NCI-H187 treated with DMSO at 0.1 percent for 48 hours (cell line): ENCODE measurements around the gene EXOC7.

Experiments
- DNase-seq: peaks from one replicate; lab custom pipeline; 2025; lab: John Stamatoyannopoulos, UW

Gene EXOC7

DNA sequence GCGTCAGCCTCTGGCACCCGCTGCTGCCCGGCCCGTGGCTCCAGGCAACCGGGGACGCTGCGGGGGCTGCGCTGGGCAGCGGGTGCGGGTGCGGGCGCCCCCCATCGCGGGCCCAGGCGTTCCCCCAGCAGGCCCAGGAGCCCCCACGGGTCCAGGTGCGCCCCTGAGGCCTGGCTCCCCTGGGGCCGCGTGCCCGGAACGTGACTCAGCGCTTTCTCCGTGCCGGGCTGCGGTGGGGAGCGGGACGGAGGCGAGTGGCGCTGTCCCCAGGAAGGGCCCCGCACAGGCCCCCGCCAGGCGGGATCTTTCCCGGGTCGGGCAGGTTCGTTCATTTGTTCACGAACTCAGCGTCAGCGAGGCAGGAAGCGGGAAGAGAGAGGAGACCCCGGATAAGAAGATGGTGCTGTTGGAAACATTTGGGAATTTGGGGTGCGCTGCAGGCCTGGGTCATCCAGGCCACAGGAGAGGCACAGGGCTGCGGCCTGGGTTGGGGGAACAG, 18.4 kb upstream of the EXOC7 start:
- no peak for DNase-seq

DNA sequence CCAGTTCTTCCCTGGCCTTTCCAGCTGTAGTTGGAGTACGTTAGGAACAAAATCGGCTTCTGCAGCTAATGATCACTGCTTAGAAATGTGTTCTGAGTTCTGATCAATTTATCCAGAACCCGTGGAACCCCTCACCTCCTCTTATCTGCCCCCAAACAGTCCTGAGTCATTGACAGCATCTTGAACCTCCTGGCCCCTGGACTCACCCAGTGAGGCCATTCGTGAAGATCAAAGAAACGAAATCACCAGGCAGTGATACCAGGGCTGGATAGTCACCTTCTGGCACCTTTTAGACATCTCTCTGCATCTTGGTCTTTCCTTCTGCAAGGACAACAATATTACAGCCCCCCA, 17.0 kb upstream of the EXOC7 start:
- DNase-seq = no peak

DNA sequence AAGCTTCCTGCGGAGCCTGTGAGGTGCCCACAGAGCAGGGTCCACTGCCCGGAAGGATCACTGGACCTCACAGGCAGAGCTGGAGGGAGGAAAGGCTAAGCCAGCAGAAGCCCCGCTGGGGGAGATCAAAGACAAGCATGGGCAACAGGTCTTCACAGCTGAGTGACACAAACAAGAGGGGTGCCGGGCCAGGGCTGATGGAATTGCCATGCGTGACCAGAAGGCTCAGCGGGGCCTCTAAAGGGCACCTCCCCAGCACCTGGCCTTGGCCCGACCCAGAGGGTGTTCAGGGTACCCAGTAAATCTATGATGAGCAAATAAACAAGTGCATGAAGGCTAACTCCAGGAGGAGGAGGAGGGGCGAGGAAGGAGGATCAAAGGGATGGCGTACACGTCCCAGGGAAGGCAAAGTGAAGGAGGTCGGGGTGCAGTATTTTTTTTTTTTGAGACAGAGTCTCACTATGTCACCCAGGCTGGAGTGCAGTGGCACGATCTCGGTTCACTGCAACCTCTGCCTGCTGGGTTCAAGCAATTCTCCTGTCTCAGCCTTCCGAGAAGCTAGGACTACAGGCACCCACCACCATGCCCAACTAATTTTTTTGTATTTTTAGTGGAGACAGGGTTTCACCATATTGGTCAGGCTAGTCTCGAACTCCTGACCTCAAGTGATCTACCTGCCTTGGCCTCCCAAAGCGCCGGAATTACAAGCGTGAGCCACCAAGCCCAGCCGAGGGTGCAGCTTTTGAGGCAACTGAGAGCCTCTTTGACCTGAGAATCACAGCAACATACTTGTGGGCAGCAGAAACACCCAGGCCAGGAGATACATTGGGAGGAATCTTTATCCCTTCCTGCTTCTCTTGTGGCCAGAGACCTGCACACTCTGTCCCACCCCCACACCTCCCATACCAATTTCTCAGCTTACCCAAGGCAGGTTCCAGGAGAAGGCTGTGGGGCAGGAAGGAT, 16.1 kb upstream of the EXOC7 start:
- DNase-seq = no peak

DNA sequence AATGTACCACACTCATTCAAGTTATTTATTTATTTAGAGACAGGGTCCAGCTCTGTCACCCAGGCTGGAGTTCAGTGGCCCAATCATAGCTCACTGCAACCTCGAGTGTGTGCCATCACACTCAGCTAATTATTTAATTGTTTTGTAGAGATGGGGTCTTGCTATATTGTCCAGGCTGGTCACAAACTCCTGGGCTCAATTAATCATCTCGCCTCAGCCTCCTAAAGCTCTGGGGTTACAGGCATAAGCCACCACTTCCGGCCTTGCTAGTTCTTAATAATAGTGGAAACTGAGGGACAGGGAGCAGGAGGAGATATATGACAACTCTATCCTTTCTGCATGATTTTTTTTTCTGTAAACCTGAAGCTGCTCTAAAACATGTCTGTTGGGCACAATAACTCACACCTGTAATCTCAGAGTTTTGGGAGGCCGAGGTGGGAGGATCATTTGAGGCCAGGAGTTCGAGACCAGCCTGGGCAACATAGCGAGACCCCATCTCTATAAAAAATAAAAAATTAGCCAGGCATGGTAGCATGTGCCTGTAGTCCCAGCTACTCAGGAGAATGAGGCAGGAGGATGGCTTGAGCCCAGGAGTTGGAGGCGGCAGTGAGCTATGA, 11.7 kb upstream of the EXOC7 start:
- no peak for DNase-seq

DNA sequence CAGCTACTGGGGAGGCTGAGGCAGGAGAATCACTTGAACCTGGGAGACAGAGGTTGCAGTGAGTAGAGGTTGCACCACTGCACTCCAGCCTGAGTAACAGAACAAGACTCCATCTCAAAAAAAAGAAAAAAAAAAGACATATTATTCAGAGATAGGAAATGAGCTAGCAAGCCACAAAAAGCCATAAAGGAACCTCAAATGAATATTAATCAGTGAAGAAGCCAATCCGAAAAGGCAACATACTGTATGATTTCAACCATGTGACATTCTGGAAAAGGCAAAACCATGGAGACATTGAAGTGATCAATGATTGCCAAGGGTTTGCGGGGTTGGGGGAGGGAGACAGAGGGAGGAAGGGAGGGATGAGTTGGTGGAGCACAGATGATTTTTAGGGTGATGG, 8.4 kb upstream of the EXOC7 start:
- DNase-seq = no peak

DNA sequence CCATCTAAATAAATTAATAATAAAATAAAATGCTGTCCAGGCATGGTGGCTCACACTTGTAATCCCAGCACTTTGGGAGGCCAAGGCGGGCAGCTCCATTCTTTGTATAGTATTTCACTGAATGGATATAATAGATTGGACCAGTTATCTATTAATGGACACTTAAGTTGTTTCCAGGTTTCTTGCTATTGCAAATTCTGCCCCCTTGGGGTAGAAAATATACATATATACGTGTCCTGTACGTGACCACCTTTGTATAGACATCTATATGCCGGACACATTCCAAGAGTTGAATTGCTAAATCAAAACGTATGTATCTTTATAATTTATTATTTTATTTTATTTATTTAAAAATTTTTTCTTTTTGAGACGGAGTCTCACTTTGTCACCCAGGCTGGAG, 3.9 kb upstream of the EXOC7 start:
- no peak for DNase-seq

DNA sequence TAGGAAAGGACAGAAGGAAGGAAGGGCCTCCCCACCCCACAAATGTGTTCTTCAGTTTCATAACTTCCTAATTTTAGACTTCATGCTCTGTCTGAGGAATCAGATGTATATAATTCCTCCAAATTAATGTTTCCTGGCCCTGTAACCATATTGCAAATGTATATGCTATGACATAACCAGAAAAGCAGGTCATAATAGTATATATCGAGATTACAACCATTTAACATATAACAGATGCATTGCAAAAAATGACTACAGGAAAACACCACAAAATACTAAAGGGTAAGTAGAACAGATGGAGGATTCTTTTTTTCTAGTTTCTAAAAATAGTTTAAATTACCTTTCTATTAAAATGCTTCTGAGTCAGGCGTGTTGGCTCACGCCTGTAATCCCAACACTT, 3.1 kb upstream of the EXOC7 start:
- DNase-seq = no peak

DNA sequence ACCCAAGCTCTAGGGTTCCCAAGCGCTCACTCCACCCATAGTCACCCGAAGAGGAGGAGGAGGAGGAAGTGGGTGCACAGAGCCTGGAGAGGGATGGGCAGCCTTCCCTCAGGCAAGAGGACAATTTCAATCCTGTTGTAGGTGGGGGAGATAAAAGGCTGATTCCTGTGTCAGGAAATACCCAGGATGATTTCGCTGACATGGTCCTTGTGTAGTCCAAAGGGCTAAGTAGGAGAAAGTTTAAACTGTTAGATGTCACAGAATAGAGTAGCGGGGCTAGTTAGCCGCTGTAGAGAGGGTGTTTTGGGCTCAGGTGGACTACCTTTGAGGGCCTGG, 1.3 kb upstream of the EXOC7 start:
- no peak for DNase-seq

DNA sequence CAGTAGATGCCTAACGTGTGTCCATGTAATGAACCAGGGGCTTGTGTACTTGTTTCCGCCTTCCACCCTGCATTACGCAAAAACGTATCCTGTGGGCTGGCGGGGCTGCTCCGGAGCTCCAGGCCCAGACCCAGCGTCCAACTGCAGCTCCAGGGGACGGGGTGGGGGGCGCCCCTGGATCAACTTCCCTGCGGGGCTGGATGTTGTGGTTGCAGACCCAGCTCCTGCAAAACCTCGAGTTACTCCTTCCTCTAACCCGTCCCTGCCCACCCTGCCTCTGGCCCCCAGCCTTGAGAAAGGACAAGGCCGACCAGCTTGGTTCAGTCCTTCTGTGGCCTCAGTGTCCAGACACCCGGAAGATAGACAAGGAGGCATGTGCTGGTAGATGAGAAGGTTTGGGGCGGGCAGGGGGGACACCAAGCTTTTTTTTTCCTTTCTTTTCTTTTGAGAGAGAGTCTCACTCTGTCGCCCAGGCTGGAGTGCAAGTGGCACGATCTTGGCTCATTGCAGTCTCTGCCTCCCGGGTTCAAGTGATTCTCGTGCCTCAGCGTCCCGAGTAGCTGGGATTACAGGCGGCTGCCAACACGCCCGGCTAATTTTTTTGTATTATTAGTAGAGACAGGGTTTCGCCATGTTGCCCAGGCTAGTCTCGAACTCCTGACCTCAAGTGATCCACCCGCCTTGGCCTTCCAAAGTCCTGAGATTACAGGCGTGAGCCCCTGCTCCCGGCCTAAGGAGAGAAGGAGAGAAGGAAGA, 731 bp upstream of the EXOC7 start:
- DNase-seq = no peak

DNA sequence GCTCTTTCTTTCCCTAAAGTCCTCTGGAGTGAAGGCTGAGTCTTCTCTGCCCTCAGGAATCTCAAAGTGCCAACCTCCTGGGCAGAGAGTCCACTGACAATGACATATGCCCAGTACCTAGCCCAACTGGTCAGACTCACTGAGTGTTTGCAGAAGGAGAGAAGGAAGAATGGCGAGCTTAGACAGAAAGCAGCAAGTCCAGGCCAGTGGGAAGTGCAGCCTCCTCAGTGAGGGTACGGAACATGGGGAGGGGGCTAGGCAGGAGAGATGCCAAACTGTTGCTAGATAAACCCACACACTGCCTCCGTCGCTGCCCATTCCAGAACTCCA, 678 bp downstream of the EXOC7 start:
- no peak for DNase-seq

DNA sequence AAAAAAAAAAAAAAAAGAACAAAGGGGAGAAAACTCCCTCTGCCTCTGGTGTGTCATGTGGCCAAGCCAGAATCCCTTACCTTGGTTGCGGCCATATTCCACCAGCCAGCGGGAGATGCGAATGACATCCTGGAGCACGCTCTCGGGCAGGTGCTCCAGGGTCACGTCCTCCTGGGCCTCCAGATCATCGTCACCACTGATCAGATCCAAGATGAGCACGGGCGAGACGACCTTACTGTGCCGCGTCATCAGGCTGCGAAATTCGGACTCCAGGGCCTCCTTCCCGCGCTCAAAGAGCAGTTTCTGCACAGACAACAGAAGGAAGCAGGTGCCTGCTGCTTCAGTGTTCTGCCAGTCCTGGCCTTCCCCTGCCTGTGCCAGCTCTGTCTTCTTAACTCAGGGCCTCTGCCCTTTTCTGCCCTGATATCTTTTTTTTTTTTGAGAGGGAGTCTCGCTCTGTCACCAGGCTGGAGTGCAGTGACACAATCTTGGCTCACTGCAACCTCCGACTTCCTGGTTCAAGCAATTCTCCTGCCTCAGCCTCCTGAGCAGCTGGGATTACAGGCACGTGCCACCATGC, 5.8 kb downstream of the EXOC7 start:
- DNase-seq = no peak

DNA sequence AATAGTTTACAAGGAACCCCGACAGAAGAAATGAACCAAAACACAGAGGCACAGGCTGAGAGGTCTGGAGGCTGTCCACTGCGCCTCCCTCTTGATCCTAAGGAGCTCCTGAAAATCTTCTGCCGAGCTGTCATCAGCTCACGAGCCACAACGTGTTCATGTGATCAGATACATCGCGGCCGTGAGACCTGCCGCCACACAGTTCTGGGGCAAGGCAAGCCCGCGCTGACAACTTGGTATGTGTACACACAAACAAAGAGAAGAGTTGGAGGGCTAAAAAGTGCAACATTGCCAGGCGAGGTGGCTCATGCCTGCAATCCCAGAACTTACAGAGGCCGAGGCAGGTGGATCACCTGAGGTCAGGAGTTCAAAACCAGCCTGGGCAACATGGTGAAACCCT, 7.6 kb downstream of the EXOC7 start:
- DNase-seq = no peak

DNA sequence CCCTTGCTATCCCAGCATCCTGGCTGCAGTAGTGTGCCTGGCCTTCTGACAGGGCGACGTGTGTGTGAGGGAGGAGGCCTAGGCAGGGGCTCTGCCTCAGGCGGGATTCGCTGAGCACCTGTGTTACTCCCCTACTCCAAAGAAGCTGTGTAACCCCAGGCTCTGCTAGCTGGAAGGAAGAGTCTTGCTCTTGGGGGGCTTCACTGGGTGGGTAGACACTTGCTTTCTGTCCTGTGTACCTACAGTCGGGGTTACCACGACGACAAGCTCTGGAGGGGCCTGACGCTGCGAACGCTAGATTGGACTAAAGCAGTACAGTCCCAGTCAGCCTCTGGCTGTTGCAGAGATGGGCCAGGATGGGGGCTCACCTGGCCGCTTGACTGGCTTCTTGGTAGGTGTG, 9.5 kb downstream of the EXOC7 start:
- DNase-seq = no peak

DNA sequence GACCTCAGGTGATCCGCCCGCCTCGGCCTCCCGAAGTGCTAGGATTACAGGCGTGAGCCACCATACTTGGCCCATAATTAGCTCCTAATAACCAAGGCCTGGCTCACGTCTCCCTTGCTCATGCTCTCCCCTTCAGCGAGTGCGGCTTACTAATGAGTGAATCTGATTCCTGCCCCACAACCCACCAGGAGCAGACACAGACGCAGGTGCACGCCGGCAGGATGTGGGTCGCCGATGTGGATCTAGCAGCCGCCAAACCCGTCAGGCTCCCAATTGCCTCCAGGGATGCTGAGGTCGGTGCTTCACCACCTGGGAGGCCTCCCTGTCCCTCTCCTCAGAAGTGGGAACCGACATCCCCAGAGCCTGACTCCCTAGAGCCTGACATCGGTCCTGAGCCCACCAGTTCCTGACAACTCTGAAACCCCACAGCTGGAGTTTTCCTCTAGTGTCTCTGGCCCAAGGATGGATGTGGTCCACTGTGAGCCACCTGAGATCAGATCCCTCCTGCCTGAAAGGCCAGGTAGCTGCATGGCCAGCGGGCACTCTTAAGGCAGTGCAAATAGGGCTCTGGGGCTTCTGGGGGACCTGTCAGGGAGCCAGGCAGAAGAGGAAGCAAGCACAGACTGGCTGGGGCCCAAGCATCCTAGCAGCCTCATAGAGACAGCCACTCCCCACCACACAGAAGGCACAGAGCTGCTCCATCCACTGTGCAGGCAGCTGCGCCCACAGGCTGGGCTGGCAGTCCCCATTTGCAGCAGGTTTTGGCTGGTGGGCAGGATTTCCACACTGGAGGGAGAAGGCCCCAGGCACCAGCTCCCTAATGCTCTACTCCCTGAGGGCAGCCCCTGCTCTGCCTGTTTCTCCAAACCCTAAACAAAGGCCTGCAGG, 10.8 kb downstream of the EXOC7 start:
- no peak for DNase-seq

DNA sequence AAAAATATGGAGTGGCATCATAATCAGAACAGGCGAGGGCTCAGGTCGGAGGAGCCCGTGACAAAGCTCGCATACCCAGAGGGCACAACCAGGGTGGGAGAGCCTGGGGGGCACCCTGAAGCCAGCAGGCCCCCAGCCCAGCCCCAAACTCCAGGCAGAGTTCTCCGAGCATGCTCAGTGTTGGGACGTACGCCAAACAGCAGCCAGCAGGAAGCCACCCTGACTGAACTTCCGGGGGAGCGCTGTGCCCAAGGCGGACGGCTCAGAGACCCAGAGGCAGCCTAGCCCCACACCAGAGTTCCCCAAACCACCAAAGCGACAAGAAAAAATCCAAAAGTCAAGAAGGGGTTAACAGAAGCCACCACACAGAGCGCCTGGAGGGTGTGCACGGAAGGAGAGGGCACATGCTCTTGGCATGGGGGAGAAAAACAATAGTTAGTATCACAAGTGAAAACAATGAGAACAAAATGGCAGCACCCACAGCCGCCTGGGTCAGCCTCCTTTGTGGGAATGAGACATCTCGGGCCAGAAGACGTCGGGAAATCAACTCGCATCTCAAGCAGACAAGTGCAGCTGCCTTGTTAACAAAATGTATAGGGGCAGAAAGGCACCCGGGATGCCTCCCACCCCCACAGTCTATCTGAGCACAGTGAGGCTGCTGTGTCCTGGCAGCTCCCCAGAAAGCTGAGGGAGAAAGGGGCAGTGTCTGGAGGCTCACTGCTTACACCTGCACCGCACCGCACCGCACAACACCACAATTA, 11.9 kb downstream of the EXOC7 start:
- no peak for DNase-seq

DNA sequence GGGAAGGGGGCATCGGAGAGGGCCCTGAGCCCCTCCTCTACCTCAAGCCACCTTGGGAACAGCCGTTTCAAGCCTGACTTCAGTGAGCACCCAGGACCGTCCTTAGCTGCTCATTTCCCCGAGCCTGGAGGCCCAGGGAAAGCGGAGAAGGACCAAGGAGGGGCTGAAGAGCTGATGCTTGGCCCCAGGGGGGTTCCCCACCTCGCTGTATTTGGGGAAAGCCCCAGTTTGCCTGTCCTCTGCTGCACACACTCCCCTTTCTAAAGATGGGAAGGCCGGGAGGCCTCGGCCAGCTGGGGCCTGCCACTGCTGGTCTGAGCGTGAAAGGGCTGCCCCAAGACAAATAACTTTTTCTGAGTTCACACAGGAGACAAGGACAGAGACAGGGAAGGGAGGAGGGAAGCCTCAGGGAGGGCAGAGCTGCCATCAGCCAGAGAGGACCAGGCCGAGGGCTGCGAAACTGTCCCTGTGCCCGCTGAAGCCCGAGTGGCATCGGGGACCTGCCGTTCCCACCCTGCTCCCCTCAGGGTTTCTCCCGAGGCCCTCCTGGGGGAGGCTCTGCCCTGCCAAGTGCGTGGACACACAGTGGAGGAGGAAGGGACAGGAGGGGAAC, 13.0 kb downstream of the EXOC7 start:
- no peak for DNase-seq

DNA sequence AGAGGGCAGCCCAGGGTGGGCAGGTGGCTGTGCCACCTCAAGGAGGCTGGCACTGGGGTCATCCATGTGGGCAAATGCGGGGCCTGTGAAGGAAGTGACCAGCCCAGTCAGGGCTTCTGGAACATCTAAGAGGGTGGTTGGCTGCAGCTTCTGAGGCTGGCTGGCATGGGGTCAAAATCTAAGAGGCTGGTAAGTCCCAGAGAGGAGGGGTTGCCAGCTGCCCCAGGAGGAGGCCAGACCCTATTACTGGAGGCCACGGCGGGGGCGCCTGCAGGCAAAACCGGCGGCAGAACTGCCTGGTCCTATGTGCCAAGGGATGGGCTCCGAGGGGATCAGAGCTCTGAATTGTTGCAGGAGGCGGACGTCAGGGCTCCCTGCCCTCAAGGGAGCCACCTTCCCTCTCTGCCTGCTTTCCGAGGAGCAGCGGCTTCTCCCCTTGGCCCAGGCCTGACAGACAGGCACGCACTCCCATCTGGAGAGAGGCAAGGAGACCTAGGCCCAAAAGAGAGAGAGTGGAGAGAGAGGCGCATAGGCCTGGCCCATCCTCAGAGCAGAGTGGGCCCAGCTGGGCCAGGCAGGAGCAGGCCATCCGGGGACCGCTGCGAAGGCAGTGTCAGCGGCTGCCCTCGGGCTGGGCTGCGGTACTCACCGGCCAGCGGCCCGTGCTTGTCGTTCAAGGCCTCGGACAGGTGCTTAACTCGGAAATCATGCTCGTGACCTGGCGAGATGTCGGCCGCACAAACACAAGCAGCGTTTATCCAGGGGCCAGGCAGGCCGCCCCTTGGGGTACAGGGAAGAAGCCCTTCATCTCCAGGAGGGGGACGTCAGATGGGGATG, 13.7 kb downstream of the EXOC7 start:
- no peak for DNase-seq

DNA sequence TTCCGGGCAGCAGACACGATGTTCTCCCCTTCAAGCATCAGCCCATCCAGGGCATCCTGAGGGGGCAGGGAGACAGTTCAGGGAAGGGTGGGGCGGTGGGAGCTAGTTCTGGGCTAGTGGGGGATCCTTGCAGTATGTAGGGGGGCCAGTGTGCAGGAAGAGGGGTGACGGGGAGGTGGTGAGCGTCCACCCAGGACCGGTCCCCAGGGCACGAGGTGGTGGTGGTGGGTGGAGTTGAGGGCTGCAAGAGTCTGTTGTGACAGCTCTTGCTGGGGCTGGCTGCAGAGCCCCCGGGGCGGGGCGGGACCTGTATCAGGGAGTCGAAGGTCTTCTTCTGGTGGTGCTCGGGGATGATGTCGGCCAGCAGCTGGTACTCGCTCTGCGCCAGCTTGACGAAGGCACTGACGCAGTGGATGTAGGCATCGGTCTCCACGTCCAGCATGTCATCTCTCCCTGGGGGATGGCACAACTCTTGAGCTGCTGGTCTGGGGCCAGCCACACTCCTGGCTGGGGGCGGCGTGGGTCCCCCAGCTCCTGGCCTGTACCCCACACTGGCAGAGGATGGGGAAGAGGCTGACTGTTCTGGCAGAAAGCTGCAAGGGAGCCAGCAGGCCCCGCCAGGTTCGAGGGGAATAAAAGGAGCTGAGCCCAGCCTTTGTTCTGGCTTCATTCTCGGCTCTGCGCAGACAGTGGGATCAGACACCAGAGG, 14.6 kb downstream of the EXOC7 start:
- no peak for DNase-seq
